Uterus (tissue), 2 donors: Measurements from ENCODE around the gene ZNF429.

ENCODE experiments used
- POLR2A ChIP-seq, 2 donors: fragments of 450-650 bp; IDR thresholded peaks; one replicate each; pipeline ENCODE4 v1.6.1; 2016; ENCODE audit warnings: antibody characterized with exemption in 2 of 2, mild to moderate bottlenecking in 1 of 2, moderate library complexity in 1 of 2
- TF ChIP-seq, protein P1 (sequence below), 4 experiments: fragments of 200-600 bp in 2 of 4; fragments of 450-650 bp in 2 of 4; sonication (generic) in 2 of 4; IDR thresholded peaks; one replicate each; pipeline ENCODE4 v1.5.1; 2016 to 2019; ENCODE audit warnings: antibody characterized with exemption in 4 of 4, mild to moderate bottlenecking in 2 of 4, moderate library complexity in 1 of 4

GRCh38 chr19:21595185-21595584 lies 89.8 kb downstream of the ZNF429 start:
- TF ChIP-seq, protein P1, sequence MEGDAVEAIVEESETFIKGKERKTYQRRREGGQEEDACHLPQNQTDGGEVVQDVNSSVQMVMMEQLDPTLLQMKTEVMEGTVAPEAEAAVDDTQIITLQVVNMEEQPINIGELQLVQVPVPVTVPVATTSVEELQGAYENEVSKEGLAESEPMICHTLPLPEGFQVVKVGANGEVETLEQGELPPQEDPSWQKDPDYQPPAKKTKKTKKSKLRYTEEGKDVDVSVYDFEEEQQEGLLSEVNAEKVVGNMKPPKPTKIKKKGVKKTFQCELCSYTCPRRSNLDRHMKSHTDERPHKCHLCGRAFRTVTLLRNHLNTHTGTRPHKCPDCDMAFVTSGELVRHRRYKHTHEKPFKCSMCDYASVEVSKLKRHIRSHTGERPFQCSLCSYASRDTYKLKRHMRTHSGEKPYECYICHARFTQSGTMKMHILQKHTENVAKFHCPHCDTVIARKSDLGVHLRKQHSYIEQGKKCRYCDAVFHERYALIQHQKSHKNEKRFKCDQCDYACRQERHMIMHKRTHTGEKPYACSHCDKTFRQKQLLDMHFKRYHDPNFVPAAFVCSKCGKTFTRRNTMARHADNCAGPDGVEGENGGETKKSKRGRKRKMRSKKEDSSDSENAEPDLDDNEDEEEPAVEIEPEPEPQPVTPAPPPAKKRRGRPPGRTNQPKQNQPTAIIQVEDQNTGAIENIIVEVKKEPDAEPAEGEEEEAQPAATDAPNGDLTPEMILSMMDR (IDR thresholded peaks at IDR 0.05): no peak
- TF ChIP-seq POLR2A (IDR thresholded peaks at IDR 0.05): no peak
